HepG2 (cell line): ENCODE results near the gene SCYGR6. TPM values are rescaled to one million over a fixed set of nuclear protein-coding genes. Genes with fewer than 3 reads are reported as not detected.

Experiments used
- BCL6 ChIP-seq: IDR thresholded peaks from 2 replicates; pipeline ENCODE4 v1.6.1; 2016; ENCODE audit warnings: missing genetic modification reagents, missing compliant biosample characterization
- CEBPG ChIP-seq: IDR thresholded peaks from 2 replicates; pipeline ENCODE4 v1.6.1; 2016
- GATAD2A ChIP-seq: IDR thresholded peaks from 2 replicates; pipeline ENCODE4 v1.6.1; 2016
- HES4 ChIP-seq: sonication (generic); formaldehyde crosslinking; IDR thresholded peaks from 2 replicates; pipeline ENCODE4 v1.9.0; 2021; ENCODE audit warnings: mild to moderate bottlenecking, missing genetic modification reagents, borderline replicate concordance
- IRX3 ChIP-seq: sonication (generic); formaldehyde crosslinking; IDR thresholded peaks from 2 replicates; pipeline ENCODE4 v1.8.1; 2023; ENCODE audit warnings: mild to moderate bottlenecking, low read depth, missing genetic modification reagents, borderline replicate concordance
- KLF11 ChIP-seq: IDR thresholded peaks from 2 replicates; pipeline ENCODE4 v1.6.1; 2016; ENCODE audit warnings: missing compliant biosample characterization
- MBNL3 ChIP-seq: fragments of 250-450 bp; sonication (Bioruptor Pico); conservative IDR thresholded peaks from 2 replicates; pipeline ENCODE4 v1.8.0; 2022; ENCODE audit warnings: mild to moderate bottlenecking, inconsistent platforms
- MIXL1 ChIP-seq: IDR thresholded peaks from 2 replicates; pipeline ENCODE4 v1.6.1; 2016
- NFYC ChIP-seq: IDR thresholded peaks from 2 replicates; pipeline ENCODE4 v1.6.1; 2016; ENCODE audit warnings: missing genetic modification reagents, missing compliant biosample characterization
- NR1H2 ChIP-seq: sonication (generic); formaldehyde crosslinking; IDR thresholded peaks from 2 replicates; pipeline ENCODE4 v1.8.1; 2022; ENCODE audit warnings: low read depth, missing genetic modification reagents, borderline replicate concordance
- PAX8 ChIP-seq: sonication (generic); formaldehyde crosslinking; IDR thresholded peaks from 2 replicates; pipeline ENCODE4 v1.8.0; 2022; ENCODE audit warnings: mild to moderate bottlenecking, missing genetic modification reagents, borderline replicate concordance
- PTBP1 ChIP-seq: fragments of 200-400 bp; formaldehyde crosslinking; IDR thresholded peaks from 2 replicates; pipeline ENCODE4 v1.6.1; 2018; ENCODE audit warnings: low read length, low read depth; ENCODE audit not compliant: poor library complexity, severe bottlenecking
- SP4 ChIP-seq: sonication (generic); formaldehyde crosslinking; IDR thresholded peaks from 2 replicates; pipeline ENCODE4 v1.8.1; 2023; ENCODE audit warnings: mild to moderate bottlenecking, missing genetic modification reagents
- XBP1 ChIP-seq: sonication (generic); formaldehyde crosslinking; IDR thresholded peaks from 2 replicates; pipeline ENCODE4 v1.5.0; 2020; ENCODE audit warnings: missing genetic modification reagents
- ZKSCAN1 ChIP-seq: fragments of 150-350 bp; IDR thresholded peaks from 2 replicates; pipeline ENCODE4 v1.6.1; 2014; ENCODE audit warnings: low read length
- ZMAT3 ChIP-seq: sonication (generic); formaldehyde crosslinking; conservative IDR thresholded peaks from 2 replicates; pipeline ENCODE4 v1.7.0; 2021; ENCODE audit warnings: missing genetic modification reagents
- ZNF17 ChIP-seq: sonication (generic); formaldehyde crosslinking; IDR thresholded peaks from 2 replicates; pipeline ENCODE4 v1.5.0; 2020; ENCODE audit warnings: mild to moderate bottlenecking, missing genetic modification reagents
- ZNF205 ChIP-seq: IDR thresholded peaks from 2 replicates; pipeline ENCODE4 v1.6.1; 2018; ENCODE audit warnings: missing biosample characterization, missing genetic modification reagents
- ZNF530 ChIP-seq: sonication (generic); formaldehyde crosslinking; IDR thresholded peaks from 2 replicates; pipeline ENCODE4 v1.5.0; 2020; ENCODE audit warnings: low read depth, mild to moderate bottlenecking, missing genetic modification reagents
- polyA plus RNA-seq, 8 experiments: library from polyadenylated mRNA; depleted of rRNA in 3 of 8; stranded (reverse) in 7 of 8; unstranded in 1 of 8; fragments of >200 nt; fragmentation: Illumina TruSeq in 4 of 8; extraction: Trizol in 4 of 8; gene quantifications; 2 replicates each; pipeline versions ENCODE4 v1.2.1 to v1.2.3, GENCODE V29; 2011 to 2016; ENCODE audit warnings: low read depth in 4 of 8, missing spikeins in 1 of 8, mixed read lengths in 1 of 8; ENCODE audit not compliant: insufficient read depth in 1 of 8
- total RNA-seq, 5 experiments: library from RNA; depleted of rRNA; stranded (reverse); fragments of >200 nt; fragmentation: Illumina TruSeq; extraction: Trizol; gene quantifications; 2 replicates each; pipeline ENCODE4 v1.2.3, GENCODE V29; 2016; ENCODE audit warnings: low read depth in 1 of 5
- TF ChIP-seq, protein P1 (sequence below): IDR thresholded peaks from 2 replicates; pipeline ENCODE4 v1.6.1; 2016; ENCODE audit warnings: mild to moderate bottlenecking
- TF ChIP-seq, protein P2 (sequence below): sonication (generic); formaldehyde crosslinking; IDR thresholded peaks from 2 replicates; pipeline ENCODE4 v1.4.0; 2020; ENCODE audit warnings: mild to moderate bottlenecking, low read depth, missing genetic modification reagents
- TF ChIP-seq, protein P3 (sequence below): sonication (generic); formaldehyde crosslinking; IDR thresholded peaks from 2 replicates; pipeline ENCODE4 v1.4.0; 2020; ENCODE audit warnings: mild to moderate bottlenecking, missing genetic modification reagents
- TF ChIP-seq, protein P4 (sequence below): sonication (generic); formaldehyde crosslinking; IDR thresholded peaks from 2 replicates; pipeline ENCODE4 v1.4.0; 2020; ENCODE audit warnings: missing genetic modification reagents
- TF ChIP-seq, protein P5 (sequence below): sonication (generic); formaldehyde crosslinking; conservative IDR thresholded peaks from 2 replicates; pipeline ENCODE4 v1.4.0; 2020; ENCODE audit warnings: mild to moderate bottlenecking, missing genetic modification reagents, moderate library complexity

The SCYGR6 gene
- total and polyA plus RNA-seq, 2 of the 13 experiments (the other 11 are each of a cell fraction or from before 2014, with no cell fraction given), result not detected

DNA sequence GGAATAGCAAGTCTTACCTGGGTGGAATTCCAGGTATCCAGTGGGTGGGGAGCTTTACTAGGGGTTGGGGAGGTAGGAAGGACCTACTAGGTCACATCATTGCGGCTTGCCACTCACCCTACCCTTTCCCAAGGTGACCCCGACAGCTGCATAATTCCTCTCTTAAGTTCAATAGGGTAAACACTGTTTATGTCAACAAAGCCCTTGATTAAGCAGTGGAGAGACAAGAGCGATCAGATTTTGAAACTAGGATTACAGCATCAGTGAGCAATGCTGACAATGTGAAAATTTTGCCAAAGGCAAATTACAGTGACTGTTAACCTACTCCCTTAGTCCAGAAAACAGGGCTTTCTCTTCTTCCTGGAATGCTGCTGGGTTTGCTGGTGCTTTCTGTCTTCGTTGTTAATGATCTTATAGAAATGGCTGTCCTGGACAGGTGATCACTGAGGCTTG lies 21.3 kb downstream of the SCYGR6 start (continued):
- TF ChIP-seq BCL6 (peak; percentile 29; the same call in 1 of the 2 replicates), ZNF205 (CRISPR knock-in tag) (no peak), KLF11 (no peak), HES4 (no peak), ZMAT3 (CRISPR knock-in tag) (no peak), PTBP1 (no peak), CEBPG (CRISPR knock-in tag) (no peak), ZNF530 (CRISPR knock-in tag) (no peak), ZNF17 (CRISPR knock-in tag) (no peak), NR1H2 (CRISPR knock-in tag) (no peak), MIXL1 (CRISPR knock-in tag) (0 out of 2 replicates have a peak, but pooled peaks have one; percentile 35), ZKSCAN1 (0 out of 2 replicates have a peak, but pooled peaks have one; percentile 25), MBNL3 (no peak), PAX8 (CRISPR knock-in tag) (no peak), NFYC (CRISPR knock-in tag) (no peak), IRX3 (CRISPR knock-in tag) (no peak), GATAD2A (0 out of 2 replicates have a peak, but pooled peaks have one; percentile 30), SP4 (CRISPR knock-in tag) (no peak), XBP1 (CRISPR knock-in tag) (no peak)
- TF ChIP-seq, protein P1, sequence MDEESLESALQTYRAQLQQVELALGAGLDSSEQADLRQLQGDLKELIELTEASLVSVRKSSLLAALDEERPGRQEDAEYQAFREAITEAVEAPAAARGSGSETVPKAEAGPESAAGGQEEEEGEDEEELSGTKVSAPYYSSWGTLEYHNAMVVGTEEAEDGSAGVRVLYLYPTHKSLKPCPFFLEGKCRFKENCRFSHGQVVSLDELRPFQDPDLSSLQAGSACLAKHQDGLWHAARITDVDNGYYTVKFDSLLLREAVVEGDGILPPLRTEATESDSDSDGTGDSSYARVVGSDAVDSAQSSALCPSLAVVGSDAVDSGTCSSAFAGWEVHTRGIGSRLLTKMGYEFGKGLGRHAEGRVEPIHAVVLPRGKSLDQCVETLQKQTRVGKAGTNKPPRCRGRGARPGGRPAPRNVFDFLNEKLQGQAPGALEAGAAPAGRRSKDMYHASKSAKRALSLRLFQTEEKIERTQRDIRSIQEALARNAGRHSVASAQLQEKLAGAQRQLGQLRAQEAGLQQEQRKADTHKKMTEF (CRISPR knock-in tag), result no peak
- TF ChIP-seq, protein P2, sequence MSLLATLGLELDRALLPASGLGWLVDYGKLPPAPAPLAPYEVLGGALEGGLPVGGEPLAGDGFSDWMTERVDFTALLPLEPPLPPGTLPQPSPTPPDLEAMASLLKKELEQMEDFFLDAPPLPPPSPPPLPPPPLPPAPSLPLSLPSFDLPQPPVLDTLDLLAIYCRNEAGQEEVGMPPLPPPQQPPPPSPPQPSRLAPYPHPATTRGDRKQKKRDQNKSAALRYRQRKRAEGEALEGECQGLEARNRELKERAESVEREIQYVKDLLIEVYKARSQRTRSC (CRISPR knock-in tag), result no peak
- TF ChIP-seq, protein P3, sequence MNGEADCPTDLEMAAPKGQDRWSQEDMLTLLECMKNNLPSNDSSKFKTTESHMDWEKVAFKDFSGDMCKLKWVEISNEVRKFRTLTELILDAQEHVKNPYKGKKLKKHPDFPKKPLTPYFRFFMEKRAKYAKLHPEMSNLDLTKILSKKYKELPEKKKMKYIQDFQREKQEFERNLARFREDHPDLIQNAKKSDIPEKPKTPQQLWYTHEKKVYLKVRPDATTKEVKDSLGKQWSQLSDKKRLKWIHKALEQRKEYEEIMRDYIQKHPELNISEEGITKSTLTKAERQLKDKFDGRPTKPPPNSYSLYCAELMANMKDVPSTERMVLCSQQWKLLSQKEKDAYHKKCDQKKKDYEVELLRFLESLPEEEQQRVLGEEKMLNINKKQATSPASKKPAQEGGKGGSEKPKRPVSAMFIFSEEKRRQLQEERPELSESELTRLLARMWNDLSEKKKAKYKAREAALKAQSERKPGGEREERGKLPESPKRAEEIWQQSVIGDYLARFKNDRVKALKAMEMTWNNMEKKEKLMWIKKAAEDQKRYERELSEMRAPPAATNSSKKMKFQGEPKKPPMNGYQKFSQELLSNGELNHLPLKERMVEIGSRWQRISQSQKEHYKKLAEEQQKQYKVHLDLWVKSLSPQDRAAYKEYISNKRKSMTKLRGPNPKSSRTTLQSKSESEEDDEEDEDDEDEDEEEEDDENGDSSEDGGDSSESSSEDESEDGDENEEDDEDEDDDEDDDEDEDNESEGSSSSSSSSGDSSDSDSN (CRISPR knock-in tag), result no peak
- TF ChIP-seq, protein P4, sequence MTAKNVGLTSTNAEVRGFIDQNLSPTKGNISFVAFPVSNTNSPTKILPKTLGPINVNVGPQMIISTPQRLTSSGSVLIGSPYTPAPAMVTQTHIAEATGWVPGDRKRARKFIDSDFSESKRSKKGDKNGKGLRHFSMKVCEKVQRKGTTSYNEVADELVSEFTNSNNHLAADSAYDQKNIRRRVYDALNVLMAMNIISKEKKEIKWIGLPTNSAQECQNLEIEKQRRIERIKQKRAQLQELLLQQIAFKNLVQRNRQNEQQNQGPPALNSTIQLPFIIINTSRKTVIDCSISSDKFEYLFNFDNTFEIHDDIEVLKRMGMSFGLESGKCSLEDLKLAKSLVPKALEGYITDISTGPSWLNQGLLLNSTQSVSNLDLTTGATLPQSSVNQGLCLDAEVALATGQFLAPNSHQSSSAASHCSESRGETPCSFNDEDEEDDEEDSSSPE (CRISPR knock-in tag), result no peak
- TF ChIP-seq, protein P5, sequence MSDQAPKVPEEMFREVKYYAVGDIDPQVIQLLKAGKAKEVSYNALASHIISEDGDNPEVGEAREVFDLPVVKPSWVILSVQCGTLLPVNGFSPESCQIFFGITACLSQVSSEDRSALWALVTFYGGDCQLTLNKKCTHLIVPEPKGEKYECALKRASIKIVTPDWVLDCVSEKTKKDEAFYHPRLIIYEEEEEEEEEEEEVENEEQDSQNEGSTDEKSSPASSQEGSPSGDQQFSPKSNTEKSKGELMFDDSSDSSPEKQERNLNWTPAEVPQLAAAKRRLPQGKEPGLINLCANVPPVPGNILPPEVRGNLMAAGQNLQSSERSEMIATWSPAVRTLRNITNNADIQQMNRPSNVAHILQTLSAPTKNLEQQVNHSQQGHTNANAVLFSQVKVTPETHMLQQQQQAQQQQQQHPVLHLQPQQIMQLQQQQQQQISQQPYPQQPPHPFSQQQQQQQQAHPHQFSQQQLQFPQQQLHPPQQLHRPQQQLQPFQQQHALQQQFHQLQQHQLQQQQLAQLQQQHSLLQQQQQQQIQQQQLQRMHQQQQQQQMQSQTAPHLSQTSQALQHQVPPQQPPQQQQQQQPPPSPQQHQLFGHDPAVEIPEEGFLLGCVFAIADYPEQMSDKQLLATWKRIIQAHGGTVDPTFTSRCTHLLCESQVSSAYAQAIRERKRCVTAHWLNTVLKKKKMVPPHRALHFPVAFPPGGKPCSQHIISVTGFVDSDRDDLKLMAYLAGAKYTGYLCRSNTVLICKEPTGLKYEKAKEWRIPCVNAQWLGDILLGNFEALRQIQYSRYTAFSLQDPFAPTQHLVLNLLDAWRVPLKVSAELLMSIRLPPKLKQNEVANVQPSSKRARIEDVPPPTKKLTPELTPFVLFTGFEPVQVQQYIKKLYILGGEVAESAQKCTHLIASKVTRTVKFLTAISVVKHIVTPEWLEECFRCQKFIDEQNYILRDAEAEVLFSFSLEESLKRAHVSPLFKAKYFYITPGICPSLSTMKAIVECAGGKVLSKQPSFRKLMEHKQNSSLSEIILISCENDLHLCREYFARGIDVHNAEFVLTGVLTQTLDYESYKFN (CRISPR knock-in tag), result peak; percentile 32; the same call in 1 of the 2 replicates
